Aorta (tissue), 5 donors: ENCODE results near the gene PGA3. TPM values are rescaled to one million over a fixed set of nuclear protein-coding genes. Genes with fewer than 3 reads are reported as not detected.
A peak's percentile ranks its signal among the peaks of the same experiment; 100 is the strongest.
"Not testable (repeated sequence)": the region's sequence is repeated elsewhere in the genome, so short reads cannot be mapped to it uniquely, and the experiment has no call there.

ENCODE experiments used
- ATAC-seq: fragments of 200-7000 bp; cut with Tn5 transposase; one replicate; pipeline ENCODE4 v1.9.1; 2022; ENCODE audit warnings: moderate library complexity; ENCODE audit not compliant: low FRiP score
- DNase-seq, 2 donors: peaks; one replicate each; pipeline ENCODE4 v3.0.0-alpha.2; 2020
- H3K27ac ChIP-seq, 2 donors: one replicate each; pipeline ENCODE4 v1.5.1; 2013; ENCODE audit warnings: low read length in 2 of 2, mild to moderate bottlenecking in 2 of 2, moderate library complexity in 2 of 2, control low read depth in 1 of 2, inconsistent platforms in 1 of 2, low read depth in 1 of 2
- H3K27me3 ChIP-seq, 2 donors: one replicate each; pipeline ENCODE4 v1.6.1; 2013; ENCODE audit warnings: control low read depth in 1 of 2, low read length in 1 of 2, mild to moderate bottlenecking in 1 of 2, moderate library complexity in 1 of 2; ENCODE audit not compliant: insufficient read depth in 2 of 2, control insufficient read depth in 1 of 2
- H3K36me3 ChIP-seq, 2 donors: one replicate each; pipeline ENCODE4 v1.6.1; 2013; ENCODE audit warnings: control low read depth in 1 of 2, low read length in 1 of 2, mild to moderate bottlenecking in 1 of 2; ENCODE audit not compliant: insufficient read depth in 2 of 2, control insufficient read depth in 1 of 2
- H3K4me1 ChIP-seq, 2 donors: one replicate each; pipeline ENCODE4 v1.6.1; 2013; ENCODE audit warnings: low read length in 2 of 2, control low read depth in 1 of 2, mild to moderate bottlenecking in 1 of 2, moderate library complexity in 1 of 2; ENCODE audit not compliant: insufficient read depth in 2 of 2, control insufficient read depth in 1 of 2
- H3K4me3 ChIP-seq, 2 donors: one replicate each; pipeline ENCODE4 v1.5.1; 2013; ENCODE audit warnings: low read length in 2 of 2, control low read depth in 1 of 2, mild to moderate bottlenecking in 1 of 2
- H3K9me3 ChIP-seq: one replicate; pipeline ENCODE4 v1.6.1; 2013; ENCODE audit warnings: mild to moderate bottlenecking, low read length; ENCODE audit not compliant: control insufficient read depth
- WGBS, 2 donors: extraction: QIAGEN DNeasy Blood & Tissue Kit; methylation state at CpG; one replicate each; pipeline ENCODE4 v1.1.7; 2013; 5-methylcytosine and 5-hydroxymethylcytosine counted together
- intact Hi-C, 2 donors: fragments of 100-400 bp; cut with DNase I; formaldehyde crosslinking; loops; one replicate each; pipeline versions ENCODE4 v1.14.2 to v1.15.0; 2022
- polyA plus RNA-seq, 2 donors: library from polyadenylated mRNA; stranded (reverse); fragments of 200-250 nt; gene quantifications; one replicate each; pipeline ENCODE4 v1.2.3, GENCODE V29; 2013
- total RNA-seq, 2 donors: library from RNA; stranded (reverse); fragmentation: NEBNext Ultra II Directional; extraction: Animal tissue kit (Norgen Biotek cat#: 25700); gene quantifications; one replicate each; pipeline ENCODE4 v1.2.1, GENCODE V29; 2021
- donor health status: healthy with polysubstance abuse.
- donor health status: Bipolar disorder and iron deficiency.
- donor health status: DM: no; HTN: no; CAD: no.
- donor health status: DM: no; HTN: no; CAD: no.
- donor health status: DM: yes; HTN: yes; CAD: no.

The PGA3 gene
- total and polyA plus RNA-seq, 4 donors = 1.8 to 9.5 (median 2.5) TPM; not detected in 1

GRCh38 chr11:61226457-61227137, 23.3 kb downstream of the PGA3 start:
- H3K4me1 ChIP-seq, intact Hi-C loops, H3K27me3 ChIP-seq, H3K36me3 ChIP-seq, H3K4me3 ChIP-seq, ATAC-seq, H3K27ac ChIP-seq, H3K9me3 ChIP-seq, DNase-seq: not testable (repeated sequence)
- WGBS, 2 donors = no CpG with 5 or more reads among the region's 10 CpGs

DNA sequence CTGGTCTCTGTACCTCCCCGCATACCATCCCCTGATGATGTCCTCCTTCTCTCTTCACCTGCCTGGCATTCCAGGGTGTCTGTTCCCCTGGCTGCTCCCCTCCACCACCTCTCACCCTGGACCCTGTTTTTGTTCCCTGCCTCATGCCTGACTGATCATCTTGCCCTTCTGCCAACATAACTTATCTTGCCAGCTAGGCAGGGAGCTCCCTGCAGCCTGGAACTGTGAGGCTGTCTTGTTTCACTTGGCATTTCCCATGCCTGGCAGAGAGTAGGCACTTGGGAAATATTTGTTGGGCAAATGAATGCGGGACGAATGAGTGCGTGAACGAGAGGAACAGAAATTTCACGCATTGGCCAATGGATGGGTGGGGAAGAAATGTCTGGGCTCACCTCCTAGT, 26.1 kb downstream of the PGA3 start:
- intact Hi-C loops, H3K4me1 ChIP-seq, DNase-seq, ATAC-seq, H3K9me3 ChIP-seq, H3K4me3 ChIP-seq, H3K27me3 ChIP-seq, H3K36me3 ChIP-seq, H3K27ac ChIP-seq: not testable (repeated sequence)
- WGBS, 2 donors = no CpG with 5 or more reads among the region's 6 CpGs

- H3K4me1 ChIP-seq, ATAC-seq, DNase-seq, intact Hi-C loops, H3K27me3 ChIP-seq, H3K27ac ChIP-seq, H3K4me3 ChIP-seq, H3K9me3 ChIP-seq, H3K36me3 ChIP-seq: not testable (repeated sequence)
- no CpG with 5 or more reads among the region's 15 CpGs for WGBS, 2 donors
Observed at GRCh38 chr11:61231033-61231432, 27.7 kb downstream of the PGA3 start.

DNA sequence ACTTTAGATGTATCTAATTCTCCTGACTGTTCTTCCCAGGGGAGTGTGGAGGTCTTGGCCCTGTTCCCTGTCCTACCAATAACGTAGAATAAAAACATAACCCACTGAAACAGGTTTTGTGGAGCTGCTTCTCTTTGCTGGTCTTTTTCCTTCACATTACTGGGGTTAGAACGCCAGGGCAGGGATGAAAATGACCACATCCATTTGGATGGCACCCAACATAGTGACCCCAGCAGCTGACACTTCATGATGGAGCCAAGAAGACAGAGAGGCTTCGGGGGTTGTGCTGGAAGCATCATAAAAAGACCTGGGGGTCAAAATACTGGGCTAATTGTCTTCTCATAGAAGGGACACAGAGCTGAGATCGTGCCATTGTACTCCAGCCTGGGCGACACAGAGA, 28.3 kb downstream of the PGA3 start:
- H3K9me3 ChIP-seq, intact Hi-C loops, H3K27ac ChIP-seq, DNase-seq, H3K4me1 ChIP-seq, H3K36me3 ChIP-seq, H3K4me3 ChIP-seq, H3K27me3 ChIP-seq, ATAC-seq: not testable (repeated sequence)
- WGBS, 2 donors = no CpG with 5 or more reads among the region's 5 CpGs

DNA sequence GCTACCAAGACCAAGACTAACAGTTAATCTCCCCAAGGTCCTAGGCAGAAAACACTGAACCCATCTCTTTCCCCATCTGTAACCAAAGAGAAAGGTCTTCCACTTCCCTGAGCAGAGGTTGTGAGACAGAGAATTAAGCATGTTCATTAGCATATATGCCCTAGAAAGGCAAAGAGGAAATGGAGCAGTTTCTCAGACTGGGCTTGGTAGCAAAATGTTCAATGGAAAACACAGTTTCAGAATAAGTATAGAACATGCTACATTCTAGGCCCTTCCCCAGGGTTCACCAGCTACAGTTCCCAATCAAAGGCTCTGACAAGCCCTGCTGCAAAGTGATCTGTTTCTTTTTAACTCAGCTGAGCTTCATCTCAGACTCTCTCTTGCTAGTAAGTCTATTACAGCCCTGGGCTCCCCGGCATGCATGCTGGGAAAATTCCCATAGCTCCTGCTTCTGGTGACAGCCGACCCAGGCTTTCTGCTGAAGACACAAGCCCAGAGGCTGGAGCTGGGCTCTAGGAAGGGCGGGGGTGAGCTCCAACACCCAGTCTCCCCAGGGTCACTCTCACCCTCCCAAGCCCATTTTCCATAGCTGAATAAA, 29.3 kb downstream of the PGA3 start:
- H3K27ac ChIP-seq, H3K4me1 ChIP-seq, H3K9me3 ChIP-seq, DNase-seq, intact Hi-C loops, H3K36me3 ChIP-seq, ATAC-seq, H3K27me3 ChIP-seq, H3K4me3 ChIP-seq: not testable (repeated sequence)
- no CpG with 5 or more reads among the region's 3 CpGs for WGBS, 2 donors

- H3K36me3 ChIP-seq, H3K9me3 ChIP-seq, H3K4me3 ChIP-seq, H3K27ac ChIP-seq, H3K4me1 ChIP-seq, DNase-seq, H3K27me3 ChIP-seq, intact Hi-C loops, ATAC-seq: not testable (repeated sequence)
- no CpG with 5 or more reads among the region's 4 CpGs for WGBS, 2 donors
Observed at GRCh38 chr11:61237130-61237529, 33.8 kb downstream of the PGA3 start.

GRCh38 chr11:61240288-61240687, 37.0 kb downstream of the PGA3 start:
- H3K9me3 ChIP-seq, intact Hi-C loops, ATAC-seq: not testable (repeated sequence)

DNA sequence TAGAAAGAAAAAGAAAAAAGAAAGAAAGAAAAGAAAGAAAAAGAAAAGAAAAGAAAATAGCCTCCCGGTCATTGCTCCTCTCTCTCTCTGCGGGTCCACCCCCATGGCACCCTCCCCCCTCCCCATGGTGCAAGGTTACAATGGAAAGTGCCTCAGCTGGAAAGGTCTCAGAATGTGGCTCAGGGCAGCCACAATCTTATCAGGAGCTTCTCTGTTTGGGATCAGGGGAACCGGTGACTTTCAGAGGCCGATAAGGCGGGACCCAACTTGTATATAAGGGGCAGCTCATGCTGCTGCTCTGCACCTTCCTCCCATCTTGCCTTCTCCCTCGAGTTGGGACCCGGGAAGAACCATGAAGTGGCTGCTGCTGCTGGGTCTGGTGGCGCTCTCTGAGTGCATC, 37.6 kb downstream of the PGA3 start, which contains the start of gene PGA5:
PGA5 (plus strand) TSS at position 301 of the 400 bp plus-strand sequence; CDS start at position 353, 52 bp downstream.
- WGBS, 2 donors = no CpG with 5 or more reads among the region's 8 CpGs
- DNase-seq, H3K4me3 ChIP-seq, intact Hi-C loops, H3K27ac ChIP-seq, ATAC-seq, H3K27me3 ChIP-seq, H3K4me1 ChIP-seq, H3K36me3 ChIP-seq, H3K9me3 ChIP-seq: not testable (repeated sequence)

More at GRCh38 chr11:61240288-61240687, 37.0 kb downstream of the PGA3 start:
- 67 to 70% methylated on average over 7 to 8 of the region's 8 CpGs for WGBS, 2 donors
- H3K4me3 ChIP-seq, H3K36me3 ChIP-seq, H3K27me3 ChIP-seq, H3K27ac ChIP-seq, H3K4me1 ChIP-seq: not testable (repeated sequence)
- DNase-seq = peak; percentile 3 to 62

GRCh38 chr11:61241526-61241925, 38.2 kb downstream of the PGA3 start:
- H3K4me3 ChIP-seq, H3K9me3 ChIP-seq, DNase-seq, H3K4me1 ChIP-seq, H3K36me3 ChIP-seq, H3K27me3 ChIP-seq, ATAC-seq, H3K27ac ChIP-seq, intact Hi-C loops: not testable (repeated sequence)
- no CpG with 5 or more reads among the region's 5 CpGs for WGBS, 2 donors
